ENCODE results near the gene RAB15.

DNA sequence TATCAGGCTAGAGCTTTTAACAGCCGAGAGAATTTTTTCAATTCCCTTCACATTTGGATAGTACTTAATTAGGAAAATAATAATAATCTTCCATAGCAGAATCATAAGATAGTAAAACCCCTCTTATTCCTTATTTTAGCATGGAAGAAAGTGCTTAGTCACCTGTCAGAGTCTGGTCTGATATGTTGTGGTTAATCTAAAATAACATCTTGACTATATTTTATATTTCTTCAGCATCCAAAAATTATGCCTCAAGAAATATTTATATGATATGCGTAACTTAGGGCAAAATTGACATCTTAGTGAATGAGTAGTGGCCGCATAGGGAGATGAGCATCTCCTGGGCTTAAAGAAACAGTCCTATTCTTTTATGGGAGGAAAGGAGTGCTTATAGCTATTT is 45.1 kb downstream of the RAB15 start:
- no peak for TF ChIP-seq POLR2A (IDR thresholded peaks at IDR 0.05)
- TF ChIP-seq, protein P1, sequence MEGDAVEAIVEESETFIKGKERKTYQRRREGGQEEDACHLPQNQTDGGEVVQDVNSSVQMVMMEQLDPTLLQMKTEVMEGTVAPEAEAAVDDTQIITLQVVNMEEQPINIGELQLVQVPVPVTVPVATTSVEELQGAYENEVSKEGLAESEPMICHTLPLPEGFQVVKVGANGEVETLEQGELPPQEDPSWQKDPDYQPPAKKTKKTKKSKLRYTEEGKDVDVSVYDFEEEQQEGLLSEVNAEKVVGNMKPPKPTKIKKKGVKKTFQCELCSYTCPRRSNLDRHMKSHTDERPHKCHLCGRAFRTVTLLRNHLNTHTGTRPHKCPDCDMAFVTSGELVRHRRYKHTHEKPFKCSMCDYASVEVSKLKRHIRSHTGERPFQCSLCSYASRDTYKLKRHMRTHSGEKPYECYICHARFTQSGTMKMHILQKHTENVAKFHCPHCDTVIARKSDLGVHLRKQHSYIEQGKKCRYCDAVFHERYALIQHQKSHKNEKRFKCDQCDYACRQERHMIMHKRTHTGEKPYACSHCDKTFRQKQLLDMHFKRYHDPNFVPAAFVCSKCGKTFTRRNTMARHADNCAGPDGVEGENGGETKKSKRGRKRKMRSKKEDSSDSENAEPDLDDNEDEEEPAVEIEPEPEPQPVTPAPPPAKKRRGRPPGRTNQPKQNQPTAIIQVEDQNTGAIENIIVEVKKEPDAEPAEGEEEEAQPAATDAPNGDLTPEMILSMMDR (IDR thresholded peaks at IDR 0.05): no peak
